Ascending aorta (tissue), 2 donors: Measurements from ENCODE around the gene TRPM3. TPM values are rescaled to one million over a fixed set of nuclear protein-coding genes. Genes with fewer than 3 reads are reported as not detected.

ENCODE experiments used
- DNase-seq, 2 donors: peaks; one replicate each; pipeline ENCODE4 v3.0.0-alpha.2; 2019; ENCODE audit warnings: low spot score in 2 of 2
- H3K27ac ChIP-seq, 2 donors: fragments of 200-600 bp; sonication (generic); one replicate each; pipeline ENCODE4 v1.5.1; 2016 to 2017; ENCODE audit warnings: mild to moderate bottlenecking in 1 of 2
- H3K27me3 ChIP-seq: fragments of 200-600 bp; sonication (generic); one replicate; pipeline ENCODE4 v1.5.1; 2017
- H3K36me3 ChIP-seq, 2 donors: fragments of 200-600 bp; sonication (generic); one replicate each; pipeline ENCODE4 v1.5.1; 2016
- H3K4me1 ChIP-seq, 2 donors: fragments of 200-600 bp; sonication (generic); one replicate each; pipeline ENCODE4 v1.5.1; 2016 to 2017; ENCODE audit warnings: mild to moderate bottlenecking in 1 of 2
- H3K4me3 ChIP-seq, 2 donors: fragments of 200-600 bp; sonication (generic); one replicate each; pipeline ENCODE4 v1.5.1; 2016 to 2017; ENCODE audit warnings: mild to moderate bottlenecking in 1 of 2
- H3K9me3 ChIP-seq, 2 donors: fragments of 200-600 bp; sonication (generic); one replicate each; pipeline ENCODE4 v1.5.1; 2016
- CTCF ChIP-seq, 3 experiments: fragments of 200-600 bp in 2 of 3; fragments of 450-650 bp in 1 of 3; sonication (generic) in 2 of 3; IDR thresholded peaks; one replicate each; pipeline ENCODE4 v1.5.1; 2016 to 2019; ENCODE audit warnings: antibody characterized with exemption in 3 of 3, mild to moderate bottlenecking in 1 of 3, moderate library complexity in 1 of 3
- intact Hi-C: fragments of 100-400 bp; cut with DNase I; formaldehyde crosslinking; loops from one replicate; pipeline ENCODE4 v1.15.1; 2023
- total RNA-seq: library from RNA; depleted of rRNA; stranded (reverse); fragments of >200 nt; gene quantifications from one replicate; pipeline ENCODE4 v1.1.0, GENCODE V29; 2016

TRPM3 gene
- total RNA-seq, 1 donor from 2014 or later, result 3.3 TPM

GRCh38 chr9:71128796-71129195 lies 7.4 kb upstream of the TRPM3 start:
- intact Hi-C loops, result no loop called here
- no peaks in the 10 kb centered on the region for H3K9me3 ChIP-seq
- DNase-seq, result no peak
- H3K4me3 ChIP-seq, result no peak overlapping the region
- H3K27ac ChIP-seq, result no peak overlapping the region
- H3K36me3 ChIP-seq, result no peaks in the 10 kb centered on the region
- no peaks in the 10 kb centered on the region for H3K27me3 ChIP-seq
- TF ChIP-seq CTCF (IDR thresholded peaks at IDR 0.05), result no peak
- H3K4me1 ChIP-seq, result no peaks in the 10 kb centered on the region

GRCh38 chr9:71127301-71127700 lies 5.9 kb upstream of the TRPM3 start:
- no peaks in the 10 kb centered on the region for H3K27me3 ChIP-seq
- H3K36me3 ChIP-seq, result no peaks in the 10 kb centered on the region
- intact Hi-C loops, result no loop called here
- H3K9me3 ChIP-seq, result no peaks in the 10 kb centered on the region
- DNase-seq, result no peak
- TF ChIP-seq CTCF (IDR thresholded peaks at IDR 0.05), result no peak
- no peak overlapping the region for H3K4me3 ChIP-seq
- no peaks in the 10 kb centered on the region for H3K4me1 ChIP-seq
- H3K27ac ChIP-seq, result no peak overlapping the region

- H3K36me3 ChIP-seq, result no peaks in the 10 kb centered on the region
- H3K27ac ChIP-seq, result no peak overlapping the region
- TF ChIP-seq CTCF (IDR thresholded peaks at IDR 0.05), result no peak
- intact Hi-C loops, result no loop called here
- H3K27me3 ChIP-seq, result no peaks in the 10 kb centered on the region
- no peak overlapping the region for H3K4me3 ChIP-seq
- DNase-seq, result no peak
- H3K9me3 ChIP-seq, result no peaks in the 10 kb centered on the region
- no peaks in the 10 kb centered on the region for H3K4me1 ChIP-seq
Measured at GRCh38 chr9:71122421-71122820, 1.0 kb upstream of the TRPM3 start.

- Histone ChIP-seq H3K4me3 (no peak overlapping the region), H3K27me3 (no peaks in the 10 kb centered on the region), H3K9me3 (no peaks in the 10 kb centered on the region), H3K27ac (no peak overlapping the region), H3K36me3 (no peaks in the 10 kb centered on the region), H3K4me1 (no peaks in the 10 kb centered on the region)
- intact Hi-C loops, result no loop called here
- DNase-seq, result no peak
- TF ChIP-seq CTCF (IDR thresholded peaks at IDR 0.05), result no peak
Measured at GRCh38 chr9:71122022-71122275, 528 bp upstream of the TRPM3 start.

- no peak overlapping the region for H3K4me3 ChIP-seq
Measured at GRCh38 chr9:71120501-71121247, 747 bp downstream of the TRPM3 start.

More at GRCh38 chr9:71120501-71121247, 747 bp downstream of the TRPM3 start:
- H3K27ac ChIP-seq, result no peak overlapping the region
- TF ChIP-seq CTCF (IDR thresholded peaks at IDR 0.05), result no peak
- no peaks in the 10 kb centered on the region for H3K36me3 ChIP-seq
- H3K27me3 ChIP-seq, result no peaks in the 10 kb centered on the region
- no peaks in the 10 kb centered on the region for H3K4me1 ChIP-seq
- H3K9me3 ChIP-seq, result no peaks in the 10 kb centered on the region
- no peak for DNase-seq
- intact Hi-C loops, result no loop called here
